Adrenal gland (tissue), 5 donors: ENCODE measurements around the gene DGKH.

Experiments used
- CTCF ChIP-seq, 6 experiments: fragments of 450-650 bp in 4 of 6; fragments of 200-600 bp in 2 of 6; sonication (generic) in 1 of 6; IDR thresholded peaks; 1 replicate in 5 of 6; 2 replicates in 1 of 6; pipeline versions ENCODE4 v1.5.1 to v1.8.0; 2016 to 2021; ENCODE audit warnings: antibody characterized with exemption in 6 of 6, mild to moderate bottlenecking in 2 of 6, moderate library complexity in 1 of 6
- POLR2A ChIP-seq, 2 donors: fragments of 450-650 bp; IDR thresholded peaks; one replicate each; pipeline ENCODE4 v1.6.1; 2017; ENCODE audit warnings: antibody characterized with exemption in 2 of 2, mild to moderate bottlenecking in 2 of 2, moderate library complexity in 1 of 2
- donor health status: DM: no; HTN: no; CAD: no.

GRCh38 chr13:42258747-42259146 is 210.3 kb downstream of the DGKH start:
- TF ChIP-seq CTCF (IDR thresholded peaks at IDR 0.05) = no peak
- TF ChIP-seq POLR2A (IDR thresholded peaks at IDR 0.05) = no peak
